H9 (cell line): ENCODE results near the gene ZNF638. TPM values are rescaled to one million over a fixed set of nuclear protein-coding genes. Genes with fewer than 3 reads are reported as not detected.

Source experiments
- DNase-seq: peaks from one replicate; pipeline ENCODE4 v3.0.0-alpha.2; 2017
- H2AFZ ChIP-seq: one replicate; pipeline ENCODE4 v1.6.1; 2013; ENCODE audit warnings: mild to moderate bottlenecking, low read length, control low read depth, moderate library complexity
- H2AK5ac ChIP-seq: 2 replicates; pipeline ENCODE4 v1.6.1; 2013; ENCODE audit warnings: low read length, control low read depth, mixed read lengths; ENCODE audit not compliant: insufficient read length
- H2BK120ac ChIP-seq: one replicate; pipeline ENCODE4 v1.6.1; 2013; ENCODE audit warnings: low read depth, mild to moderate bottlenecking, low read length, control low read depth, inconsistent platforms; ENCODE audit not compliant: poor library complexity, severe bottlenecking
- H2BK12ac ChIP-seq: 2 replicates; pipeline ENCODE4 v1.6.1; 2013; ENCODE audit warnings: low read length, control low read depth, mixed read lengths, low read depth; ENCODE audit not compliant: insufficient read length
- H2BK15ac ChIP-seq: 2 replicates; pipeline ENCODE4 v1.6.1; 2013; ENCODE audit warnings: low read depth, low read length, control low read depth
- H2BK20ac ChIP-seq: one replicate; pipeline ENCODE4 v1.6.1; 2013; ENCODE audit warnings: low read depth, mild to moderate bottlenecking, low read length, control low read depth, inconsistent platforms; ENCODE audit not compliant: poor library complexity, severe bottlenecking
- H2BK5ac ChIP-seq: 2 replicates; pipeline ENCODE4 v1.6.1; 2013; ENCODE audit warnings: low read length, control low read depth, mixed read lengths; ENCODE audit not compliant: insufficient read length
- H3K14ac ChIP-seq: 2 replicates; pipeline ENCODE4 v1.6.1; 2013; ENCODE audit warnings: low read length, control low read depth; ENCODE audit not compliant: insufficient read depth
- H3K18ac ChIP-seq: 2 replicates; pipeline ENCODE4 v1.6.1; 2013; ENCODE audit warnings: low read depth, mild to moderate bottlenecking, mixed read lengths, low read length, control low read depth; ENCODE audit not compliant: insufficient read length
- H3K23ac ChIP-seq: 2 replicates; pipeline ENCODE4 v1.6.1; 2013; ENCODE audit warnings: low read length, control low read depth, mixed read lengths, low read depth; ENCODE audit not compliant: insufficient read length
- H3K23me2 ChIP-seq: 2 replicates; pipeline ENCODE4 v1.6.1; 2013; ENCODE audit warnings: low read depth, mild to moderate bottlenecking, mixed read lengths, low read length, control low read depth; ENCODE audit not compliant: insufficient read length, poor library complexity, severe bottlenecking
- H3K27ac ChIP-seq: 2 replicates; pipeline ENCODE4 v1.5.1; 2013; ENCODE audit warnings: low read length, control low read depth, mixed read lengths, low read depth; ENCODE audit not compliant: insufficient read length
- H3K27me3 ChIP-seq: 2 replicates; pipeline ENCODE4 v1.6.1; 2013; ENCODE audit warnings: low read length, control low read depth, inconsistent platforms; ENCODE audit not compliant: insufficient read depth
- H3K4ac ChIP-seq: 2 replicates; pipeline ENCODE4 v1.6.1; 2013; ENCODE audit warnings: low read depth, mild to moderate bottlenecking, control low read depth, inconsistent platforms, low read length, moderate library complexity
- H3K4me1 ChIP-seq: 2 replicates; pipeline ENCODE4 v1.6.1; 2013; ENCODE audit warnings: low read length, control low read depth, inconsistent platforms; ENCODE audit not compliant: insufficient read depth
- H3K4me2 ChIP-seq: 2 replicates; pipeline ENCODE4 v1.6.1; 2013; ENCODE audit warnings: low read length, control low read depth, mixed read lengths; ENCODE audit not compliant: insufficient read length, insufficient read depth
- H3K56ac ChIP-seq: 2 replicates; pipeline ENCODE4 v1.6.1; 2013; ENCODE audit warnings: low read depth, mild to moderate bottlenecking, mixed read lengths, low read length, control low read depth; ENCODE audit not compliant: insufficient read length
- H3K79me1 ChIP-seq: 2 replicates; pipeline ENCODE4 v1.6.1; 2013; ENCODE audit warnings: low read depth, mild to moderate bottlenecking, moderate library complexity, low read length, control low read depth, inconsistent platforms; ENCODE audit not compliant: insufficient read depth, poor library complexity, severe bottlenecking
- H3K79me2 ChIP-seq: 2 replicates; pipeline ENCODE4 v1.6.1; 2013; ENCODE audit warnings: low read length, control low read depth, inconsistent platforms; ENCODE audit not compliant: insufficient read depth
- H3K9ac ChIP-seq: 2 replicates; pipeline ENCODE4 v1.6.1; 2013; ENCODE audit warnings: low read length, control low read depth, mixed read lengths; ENCODE audit not compliant: insufficient read length; ENCODE audit errors: extremely low read depth
- H3K9me3 ChIP-seq: one replicate; pipeline ENCODE4 v1.6.1; 2013; ENCODE audit warnings: low read depth, low read length, inconsistent platforms; ENCODE audit not compliant: control insufficient read depth
- H3T11ph ChIP-seq: one replicate; pipeline ENCODE4 v1.6.1; 2013; ENCODE audit warnings: mild to moderate bottlenecking, low read length, control low read depth, inconsistent platforms
- H4K20me1 ChIP-seq: one replicate; pipeline ENCODE4 v1.6.1; 2013; ENCODE audit not compliant: control insufficient read depth, insufficient read length, insufficient read depth
- H4K5ac ChIP-seq: 2 replicates; pipeline ENCODE4 v1.6.1; 2013; ENCODE audit warnings: low read depth, mild to moderate bottlenecking, mixed read lengths, low read length, control low read depth; ENCODE audit not compliant: insufficient read length
- H4K8ac ChIP-seq: replicated peaks from 2 replicates; pipeline ENCODE4 v1.6.1; 2013; ENCODE audit warnings: low read length, control low read depth, mixed read lengths, low read depth; ENCODE audit not compliant: insufficient read length
- H4K91ac ChIP-seq: 2 replicates; pipeline ENCODE4 v1.6.1; 2013; ENCODE audit warnings: low read depth, mild to moderate bottlenecking, moderate library complexity, mixed read lengths, low read length, control low read depth; ENCODE audit not compliant: insufficient read length
- H3K27ac Mint-ChIP-seq, 3 experiments: 2 replicates in 2 of 3; 3 replicates in 1 of 3; pipeline ENCODE4 v1.8.0; 2020 to 2021; ENCODE audit warnings: mixed read lengths in 3 of 3, mild to moderate bottlenecking in 1 of 3, moderate library complexity in 1 of 3
- H3K27me3 Mint-ChIP-seq: 2 replicates; pipeline ENCODE4 v1.8.0; 2021; ENCODE audit warnings: low read depth, mild to moderate bottlenecking, moderate library complexity, mixed read lengths
- H3K36me3 Mint-ChIP-seq, 3 experiments: 2 replicates in 2 of 3; 3 replicates in 1 of 3; pipeline ENCODE4 v1.8.0; 2020 to 2021; ENCODE audit warnings: low read depth in 3 of 3, mixed read lengths in 3 of 3; ENCODE audit not compliant: insufficient read depth in 1 of 3
- H3K4me1 Mint-ChIP-seq, 2 experiments: 2 replicates each; pipeline ENCODE4 v1.8.0; 2020; ENCODE audit warnings: mixed read lengths in 2 of 2
- H3K4me3 Mint-ChIP-seq, 2 experiments: 2 replicates in 1 of 2; 3 replicates in 1 of 2; pipeline ENCODE4 v1.8.0; 2020 to 2021; ENCODE audit warnings: mild to moderate bottlenecking in 2 of 2, mixed read lengths in 2 of 2, moderate library complexity in 1 of 2
- H3K9me3 Mint-ChIP-seq, 2 experiments: 2 replicates in 1 of 2; 3 replicates in 1 of 2; pipeline ENCODE4 v1.8.0; 2020; ENCODE audit warnings: mild to moderate bottlenecking in 2 of 2, mixed read lengths in 2 of 2, moderate library complexity in 1 of 2
- WGBS: extraction: QIAGEN DNeasy Blood & Tissue Kit; methylation state at CpG from one replicate; pipeline ENCODE4 v1.1.7; 2013; ENCODE audit warnings: missing lambda C conversion rate, low lambda C conversion rate, mixed read lengths; ENCODE audit not compliant: insufficient read length; ENCODE audit errors: extremely low coverage; 5-methylcytosine and 5-hydroxymethylcytosine counted together
- total RNA-seq: library from RNA; stranded (reverse); gene quantifications from 2 replicates; pipeline ENCODE4 v1.2.1, GENCODE V29; 2021
- TF ChIP-seq, protein P1 (sequence below): fragments of 200-600 bp; sonication (generic); conservative IDR thresholded peaks from 3 replicates; pipeline ENCODE4 v1.8.0; 2021; ENCODE audit warnings: antibody characterized with exemption, mild to moderate bottlenecking

Gene ZNF638
- total RNA-seq, 1 experiment from 2014 or later: 146 TPM

- WGBS: no CpG with 5 or more reads among the region's 3 CpGs
- H2BK15ac ChIP-seq: no peak overlapping the region
- H2BK5ac ChIP-seq: no peak overlapping the region
- no peak overlapping the region for H2BK12ac ChIP-seq
- H3T11ph ChIP-seq: no peak overlapping the region
- no peak overlapping the region for H3K27ac ChIP-seq
- no peaks in the 10 kb centered on the region for H3K27me3 ChIP-seq
- no peak overlapping the region for H3K4me2 ChIP-seq
- H3K14ac ChIP-seq: no peak overlapping the region
- no peaks in the 10 kb centered on the region for H3K9me3 ChIP-seq
- H4K8ac ChIP-seq: no peak overlapping the region
- no peak overlapping the region for H3K56ac ChIP-seq
- H3K27me3 Mint-ChIP-seq: no peaks in the 10 kb centered on the region
- no peaks in the 10 kb centered on the region for H3K23me2 ChIP-seq
- no peak overlapping the region for H4K5ac ChIP-seq
- H3K4me1 Mint-ChIP-seq: peaks cover 40 to 46% of the 10 kb centered on the region in 2 experiments
- H2BK120ac ChIP-seq: no peak overlapping the region
- no peak overlapping the region for H2AK5ac ChIP-seq
- no peak overlapping the region for H3K4me3 Mint-ChIP-seq
- no peak for DNase-seq
- H3K4ac ChIP-seq: no peak overlapping the region
- peaks cover 0 to 5% (median 0%) of the 10 kb centered on the region in 3 experiments; a peak in 2 of 7 replicates for H3K36me3 Mint-ChIP-seq
- H4K91ac ChIP-seq: no peak overlapping the region
- H3K18ac ChIP-seq: no peak overlapping the region
- peaks cover 10% of the 10 kb centered on the region for H3K79me1 ChIP-seq
- TF ChIP-seq, protein P1, sequence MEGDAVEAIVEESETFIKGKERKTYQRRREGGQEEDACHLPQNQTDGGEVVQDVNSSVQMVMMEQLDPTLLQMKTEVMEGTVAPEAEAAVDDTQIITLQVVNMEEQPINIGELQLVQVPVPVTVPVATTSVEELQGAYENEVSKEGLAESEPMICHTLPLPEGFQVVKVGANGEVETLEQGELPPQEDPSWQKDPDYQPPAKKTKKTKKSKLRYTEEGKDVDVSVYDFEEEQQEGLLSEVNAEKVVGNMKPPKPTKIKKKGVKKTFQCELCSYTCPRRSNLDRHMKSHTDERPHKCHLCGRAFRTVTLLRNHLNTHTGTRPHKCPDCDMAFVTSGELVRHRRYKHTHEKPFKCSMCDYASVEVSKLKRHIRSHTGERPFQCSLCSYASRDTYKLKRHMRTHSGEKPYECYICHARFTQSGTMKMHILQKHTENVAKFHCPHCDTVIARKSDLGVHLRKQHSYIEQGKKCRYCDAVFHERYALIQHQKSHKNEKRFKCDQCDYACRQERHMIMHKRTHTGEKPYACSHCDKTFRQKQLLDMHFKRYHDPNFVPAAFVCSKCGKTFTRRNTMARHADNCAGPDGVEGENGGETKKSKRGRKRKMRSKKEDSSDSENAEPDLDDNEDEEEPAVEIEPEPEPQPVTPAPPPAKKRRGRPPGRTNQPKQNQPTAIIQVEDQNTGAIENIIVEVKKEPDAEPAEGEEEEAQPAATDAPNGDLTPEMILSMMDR: no peak
- H4K20me1 ChIP-seq: no peaks in the 10 kb centered on the region
- H3K4me1 ChIP-seq: no peaks in the 10 kb centered on the region
- peaks cover 36% of the 10 kb centered on the region for H3K79me2 ChIP-seq
- H3K27ac Mint-ChIP-seq: peak overlapping the region in 1 of 3 experiments; percentile 17; a peak in 2 of 7 replicates
- no peak overlapping the region for H2AFZ ChIP-seq
- no peak overlapping the region for H2BK20ac ChIP-seq
- H3K9ac ChIP-seq: no peak overlapping the region
- no peak overlapping the region for H3K23ac ChIP-seq
- H3K9me3 Mint-ChIP-seq: no peaks in the 10 kb centered on the region
Observed at GRCh38 chr2:71340176-71340575, 8.6 kb downstream of the ZNF638 start.
